Midbrain (tissue), 1 donor: ENCODE measurements around the gene GNMT.

ENCODE experiments used
- DNase-seq: peaks from one replicate; lab custom pipeline; 2025; lab: John Stamatoyannopoulos, UW

Gene GNMT

DNA sequence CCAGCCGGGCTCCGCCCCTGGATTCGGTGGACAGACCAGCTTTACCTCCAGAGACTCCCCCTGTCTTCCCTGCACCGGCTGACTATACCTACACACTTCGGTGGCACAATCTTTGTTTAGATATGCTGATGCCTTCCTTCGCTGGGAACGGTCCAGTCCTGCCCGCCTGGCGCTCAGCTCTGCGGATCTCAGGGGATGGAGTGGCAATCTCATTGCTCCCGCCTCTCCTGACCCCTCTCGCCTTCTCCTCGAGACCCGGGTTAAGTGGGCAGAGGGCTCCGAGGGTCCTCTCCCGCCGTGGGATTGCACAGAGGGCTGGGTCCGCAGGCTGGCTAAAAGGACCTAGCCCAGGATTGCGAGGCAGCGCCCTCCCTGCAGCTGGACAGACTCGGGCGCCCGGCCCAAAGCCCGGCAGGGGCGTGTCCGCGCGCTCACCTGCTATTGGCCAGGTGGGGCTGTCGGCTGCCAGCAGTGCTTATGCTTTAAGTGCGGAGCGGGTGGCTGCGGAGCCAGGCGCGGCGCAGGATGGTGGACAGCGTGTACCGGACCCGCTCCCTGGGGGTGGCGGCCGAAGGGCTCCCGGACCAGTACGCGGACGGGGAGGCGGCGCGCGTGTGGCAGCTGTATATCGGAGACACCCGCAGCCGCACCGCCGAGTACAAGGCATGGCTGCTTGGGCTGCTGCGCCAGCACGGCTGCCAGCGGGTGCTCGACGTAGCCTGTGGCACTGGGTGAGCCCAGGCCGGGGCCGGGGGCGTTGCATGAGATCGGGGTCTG is at the start of gene GNMT:
GNMT (plus strand) TSS at position 512 of the 777 bp plus-strand sequence; CDS start at position 526, 14 bp downstream.
- DNase-seq = no peak

DNA sequence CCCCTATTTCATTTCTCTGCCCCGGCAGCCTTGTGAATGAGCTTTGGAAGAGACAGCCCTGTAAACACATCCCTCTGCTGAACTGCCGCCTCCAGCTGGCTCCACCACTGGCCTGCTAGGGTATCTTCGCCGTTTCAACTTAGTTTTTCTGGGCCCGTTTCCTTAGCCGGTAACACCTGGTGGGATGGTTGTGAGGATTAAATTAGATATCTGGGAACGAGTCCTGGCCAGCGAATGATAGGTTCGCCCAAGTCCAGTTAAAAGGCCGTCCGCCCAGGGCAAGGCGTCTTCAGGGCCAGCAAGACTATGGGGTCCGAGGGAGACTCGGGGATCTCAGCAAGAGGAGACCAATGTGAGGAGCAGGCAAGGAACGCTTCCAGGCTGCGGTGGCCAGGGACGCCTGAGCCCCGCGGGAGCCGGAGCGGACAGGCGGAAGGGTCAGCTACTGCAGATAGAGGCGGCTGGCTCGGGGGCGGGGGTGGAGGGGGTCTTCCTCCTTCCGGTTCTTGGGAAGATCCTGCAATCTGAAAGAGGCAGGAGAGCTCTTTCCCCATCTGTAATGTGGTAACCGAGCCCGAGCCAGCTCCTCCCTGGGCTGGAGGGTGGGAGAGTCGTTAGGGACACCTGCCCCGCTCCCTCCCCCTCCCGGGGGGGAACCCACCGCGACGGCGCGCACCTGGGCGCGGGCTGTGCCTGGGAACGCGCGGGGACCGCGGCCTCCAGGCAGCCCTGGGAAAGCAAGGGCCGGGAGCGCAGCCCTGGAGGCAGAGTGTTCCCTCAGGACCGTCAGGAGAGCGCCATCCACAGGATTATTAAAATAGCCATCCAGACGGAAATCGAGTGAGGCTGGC is 49.2 kb upstream of the GNMT start:
- DNase-seq = no peak

DNA sequence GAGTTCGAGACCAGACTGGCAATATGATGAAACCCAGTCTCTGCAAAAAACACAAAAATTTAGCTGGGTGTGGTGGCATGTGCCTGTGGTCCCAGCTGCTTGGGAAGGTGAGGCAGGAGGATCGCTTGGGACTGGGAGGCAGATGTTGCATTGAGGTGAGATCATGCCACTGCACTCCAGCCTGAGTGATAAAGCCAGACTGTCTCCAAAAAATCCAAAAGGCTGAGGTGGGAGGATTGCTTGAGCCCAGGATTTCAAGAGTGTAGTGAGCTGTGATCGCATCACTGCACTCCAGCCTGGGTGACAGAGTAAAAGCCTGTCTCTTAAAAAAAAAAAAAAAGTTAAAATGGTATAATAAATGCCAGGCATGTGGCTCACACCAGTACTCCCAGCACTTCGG is 46.0 kb upstream of the GNMT start:
- DNase-seq = no peak

DNA sequence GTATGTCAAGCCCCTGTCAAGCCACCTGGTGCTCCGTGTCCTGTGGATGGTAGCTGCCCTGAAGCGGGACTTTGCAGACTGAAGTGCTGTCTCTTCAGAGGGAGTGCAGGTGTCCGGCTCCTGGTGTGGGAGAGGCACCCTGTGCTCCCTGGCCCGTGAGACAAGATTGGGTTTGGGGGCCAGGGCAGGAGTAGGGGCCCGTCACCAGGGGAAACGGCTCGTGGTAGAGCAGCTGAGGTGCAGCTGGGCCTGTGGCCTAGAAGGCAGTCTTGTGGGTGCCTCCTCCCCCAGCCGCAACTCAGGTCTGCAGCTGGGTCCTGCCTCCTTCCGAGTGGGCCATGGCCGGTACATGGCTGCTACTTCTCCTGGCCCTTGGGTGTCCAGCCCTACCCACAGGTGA is 44.8 kb upstream of the GNMT start, which contains the start of gene PTCRA:
PTCRA (plus strand) TSS at position 322 of the 400 bp plus-strand sequence; CDS start at position 339, 17 bp downstream.
- no peak for DNase-seq

DNA sequence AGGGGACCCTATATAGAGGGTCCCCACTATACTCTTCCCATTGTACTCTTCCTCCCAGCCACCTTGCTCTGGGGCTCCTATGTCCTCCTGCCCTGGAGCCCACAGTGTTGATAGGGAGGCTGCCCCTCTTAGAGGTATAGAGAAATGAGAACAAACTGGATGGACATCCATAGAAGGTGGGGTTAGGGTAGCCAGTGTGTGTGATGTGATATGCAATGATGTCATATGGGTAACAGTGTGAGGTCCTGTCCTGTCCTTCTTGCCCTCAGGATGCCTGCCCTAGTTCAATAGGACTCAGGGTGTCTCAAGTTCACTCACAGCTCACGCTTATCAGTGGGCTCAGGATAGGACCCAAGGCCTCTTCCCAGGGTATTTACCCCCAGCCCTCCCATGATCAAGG is 44.3 kb upstream of the GNMT start:
- no peak for DNase-seq

DNA sequence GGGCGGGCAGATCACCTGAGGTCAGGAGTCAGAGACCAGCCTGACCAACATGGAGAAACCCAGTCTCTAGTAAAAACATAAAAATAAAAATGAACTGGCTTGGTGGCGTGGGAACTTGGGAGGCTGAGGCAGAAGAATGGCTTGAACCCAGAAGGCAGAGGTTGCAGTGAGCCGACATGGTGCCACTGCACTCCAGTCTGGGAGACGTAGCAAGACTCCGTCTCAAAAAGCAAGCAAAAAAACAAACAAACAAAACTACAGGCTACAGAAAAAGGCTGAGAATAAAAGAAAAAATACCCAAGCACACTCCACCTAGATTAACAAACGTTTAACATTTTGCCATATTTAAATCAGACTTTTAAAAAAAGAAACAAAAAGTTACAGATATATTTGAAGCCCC is 38.8 kb upstream of the GNMT start:
- no peak for DNase-seq

DNA sequence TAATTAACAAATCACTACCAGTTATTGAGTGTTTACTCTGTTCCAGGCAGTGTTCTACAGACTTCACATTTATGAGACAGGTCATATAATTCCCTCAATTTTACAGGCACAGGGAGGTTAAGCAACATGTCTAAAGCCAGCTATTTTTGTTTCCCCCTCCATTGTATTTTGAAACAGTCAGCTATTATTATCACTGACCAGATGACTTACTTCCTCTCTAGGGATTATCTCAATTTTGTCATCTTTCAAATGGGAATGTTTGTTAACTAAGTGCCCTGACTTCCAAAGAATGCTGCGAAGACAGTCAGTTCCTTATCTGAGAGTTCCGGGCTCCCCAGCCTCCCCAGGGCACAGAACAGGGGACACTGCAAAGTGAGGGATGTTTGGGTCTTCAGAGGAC is 36.9 kb upstream of the GNMT start:
- DNase-seq = no peak

DNA sequence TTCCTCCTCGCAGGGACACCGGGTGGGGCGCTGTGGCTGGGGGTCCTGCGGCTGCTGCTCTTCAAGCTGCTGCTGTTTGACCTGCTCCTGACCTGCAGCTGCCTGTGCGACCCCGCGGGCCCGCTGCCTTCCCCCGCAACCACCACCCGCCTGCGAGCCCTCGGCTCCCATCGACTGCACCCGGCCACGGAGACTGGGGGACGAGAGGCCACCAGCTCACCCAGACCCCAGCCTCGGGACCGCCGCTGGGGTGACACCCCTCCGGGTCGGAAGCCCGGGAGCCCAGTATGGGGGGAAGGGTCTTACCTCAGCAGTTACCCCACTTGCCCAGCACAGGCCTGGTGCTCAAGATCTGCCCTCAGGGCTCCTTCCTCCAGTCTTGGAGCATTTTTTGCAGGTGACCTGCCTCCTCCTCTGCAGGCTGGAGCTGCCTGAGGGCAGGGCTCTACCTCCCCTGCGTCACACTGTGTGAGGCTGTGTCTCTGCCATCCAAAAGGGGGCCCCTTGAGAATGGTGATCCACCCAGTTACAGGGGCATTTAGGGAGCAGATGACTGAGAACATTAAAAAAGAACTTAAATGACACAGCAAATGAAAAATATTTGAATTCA is 35.2 kb upstream of the GNMT start:
- no peak for DNase-seq

DNA sequence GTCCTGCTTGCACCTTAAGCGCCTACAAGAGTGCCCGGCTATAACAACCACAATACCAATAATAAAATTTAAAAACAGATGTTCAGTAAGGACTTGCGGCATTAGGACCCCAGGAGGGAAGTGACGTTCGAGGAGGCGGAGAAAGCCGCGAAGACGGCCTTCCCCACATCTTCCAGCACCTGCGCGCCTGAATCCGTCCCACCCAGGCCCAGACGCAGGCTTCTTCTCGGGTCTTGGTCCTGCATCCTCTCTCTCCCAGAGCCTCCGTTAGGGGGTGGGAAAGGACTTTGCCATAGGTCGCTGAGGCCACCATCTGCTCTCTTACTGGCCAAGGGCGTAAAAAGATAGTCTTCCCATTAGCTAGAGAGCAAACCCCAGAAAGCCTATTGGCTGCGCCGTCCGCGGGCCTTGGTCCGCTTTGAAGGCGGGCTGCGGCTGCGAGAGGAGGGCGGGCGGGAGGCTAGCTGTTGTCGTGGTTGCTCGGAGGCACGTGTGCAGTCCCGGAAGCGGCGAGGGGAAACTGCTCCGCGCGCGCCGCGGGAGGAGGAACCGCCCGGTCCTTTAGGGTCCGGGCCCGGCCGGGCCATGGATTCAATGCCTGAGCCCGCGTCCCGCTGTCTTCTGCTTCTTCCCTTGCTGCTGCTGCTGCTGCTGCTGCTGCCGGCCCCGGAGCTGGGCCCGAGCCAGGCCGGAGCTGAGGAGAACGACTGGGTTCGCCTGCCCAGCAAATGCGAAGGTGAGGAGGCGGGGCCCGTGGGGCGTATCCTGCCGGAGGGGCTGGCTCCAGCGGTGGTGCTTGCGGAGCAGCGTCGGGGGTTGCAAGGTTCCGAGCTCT is 31.4 kb upstream of the GNMT start, which contains the start of gene CNPY3:
CNPY3 (plus strand) TSS at position 495 of the 835 bp plus-strand sequence; CDS start at position 586, 91 bp downstream.
- peak; percentile 94 for DNase-seq

DNA sequence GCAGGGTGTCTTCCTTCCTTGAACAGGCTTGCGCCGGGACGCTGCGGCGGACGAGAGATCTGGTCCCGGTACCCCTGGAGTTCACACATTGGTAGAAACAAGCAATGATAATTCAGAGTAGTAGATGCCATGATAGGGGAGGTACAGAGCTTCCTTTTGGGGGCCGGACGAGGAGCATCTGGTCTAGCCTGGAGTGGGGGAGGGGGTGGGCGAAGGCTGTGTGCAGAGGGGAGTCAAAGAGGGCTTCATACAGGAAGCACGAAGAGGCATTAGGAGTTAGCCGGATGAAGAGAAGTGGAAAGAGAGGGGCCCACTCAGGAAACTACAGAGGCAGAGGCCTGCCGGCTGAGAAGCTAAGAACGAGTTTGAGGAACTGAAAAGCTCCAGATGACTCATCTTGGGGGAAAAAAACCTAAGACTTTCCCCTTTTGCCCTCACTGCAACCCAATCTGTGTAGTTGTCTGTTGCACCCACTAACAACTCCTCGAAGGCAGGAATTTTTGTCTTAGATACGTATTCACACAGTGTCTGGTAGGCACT is 30.7 kb upstream of the GNMT start:
- DNase-seq = peak; percentile 43

DNA sequence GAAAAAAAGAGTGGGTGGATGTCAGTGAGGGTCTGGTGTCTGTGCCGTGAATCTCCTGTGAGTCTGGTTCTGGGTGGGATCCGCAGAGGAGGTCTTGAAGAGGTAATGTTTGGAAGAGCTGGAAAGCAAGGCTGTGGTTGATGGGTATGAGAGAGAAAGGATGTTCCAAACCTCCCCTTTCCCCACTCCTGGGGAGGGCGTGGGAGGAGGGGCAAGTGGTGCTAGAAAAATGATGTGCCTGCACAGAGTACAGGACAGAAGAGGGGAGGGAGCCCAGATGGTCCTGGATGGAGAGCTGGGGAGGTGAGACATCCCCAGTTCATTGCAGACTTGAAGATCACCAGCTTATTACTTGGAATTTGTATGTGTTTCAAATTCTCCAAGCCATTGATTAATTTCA is 28.1 kb upstream of the GNMT start:
- no peak for DNase-seq

DNA sequence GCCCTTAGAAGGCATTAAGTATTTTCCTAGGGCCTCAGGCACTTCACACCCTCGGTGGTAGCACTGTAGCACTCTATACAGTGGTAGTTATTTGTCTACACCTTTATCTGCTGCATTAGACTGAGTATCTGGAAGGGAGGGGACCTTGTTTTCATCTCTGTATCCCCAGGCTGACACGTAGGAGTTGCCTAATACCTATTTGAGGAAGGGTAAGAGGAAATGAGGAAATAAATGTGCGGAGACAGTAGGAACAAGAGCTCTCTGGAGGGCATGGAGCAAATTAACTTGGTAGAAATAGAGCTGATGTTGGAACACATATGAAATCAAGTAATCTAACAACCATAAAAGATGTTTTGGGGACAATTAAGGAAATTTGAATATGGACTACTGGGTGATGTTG is 27.3 kb upstream of the GNMT start:
- DNase-seq = peak; percentile 14

DNA sequence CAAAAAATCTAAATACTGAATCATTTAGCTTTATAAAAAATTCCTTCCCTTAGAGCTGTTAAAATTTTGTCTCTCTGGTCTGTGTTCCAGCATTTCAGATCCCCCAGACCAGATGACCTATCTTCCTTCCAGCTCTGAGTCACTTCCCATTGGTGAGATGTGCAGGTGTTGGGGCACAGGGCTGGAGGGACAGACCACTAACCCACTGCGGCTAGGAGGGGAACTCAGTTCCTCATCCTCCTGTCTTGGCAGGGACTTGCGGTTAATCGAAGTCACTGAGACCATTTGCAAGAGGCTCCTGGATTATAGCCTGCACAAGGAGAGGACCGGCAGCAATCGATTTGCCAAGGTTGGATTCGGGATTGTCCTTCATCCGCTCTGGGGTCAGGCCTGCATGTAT is 25.2 kb upstream of the GNMT start:
- no peak for DNase-seq

DNA sequence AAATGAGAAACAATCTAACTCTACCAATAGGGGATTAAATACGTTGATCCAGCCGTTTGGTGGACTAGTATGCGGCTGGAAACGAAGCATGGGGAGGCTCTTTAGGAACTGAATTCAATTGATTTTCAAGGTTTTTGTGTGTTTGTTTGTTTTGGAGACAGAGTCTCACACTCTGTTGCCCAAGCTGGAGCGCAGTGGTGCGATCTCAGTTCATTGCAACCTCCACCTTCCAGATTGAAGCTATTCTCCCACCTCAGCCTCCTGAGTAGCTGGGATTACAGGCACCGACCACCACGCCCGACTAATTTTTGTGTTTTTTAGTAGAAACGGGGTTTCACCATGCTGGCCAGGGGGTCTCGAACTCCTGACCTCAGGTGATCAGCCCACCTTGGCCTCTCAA is 24.2 kb upstream of the GNMT start:
- DNase-seq = no peak

DNA sequence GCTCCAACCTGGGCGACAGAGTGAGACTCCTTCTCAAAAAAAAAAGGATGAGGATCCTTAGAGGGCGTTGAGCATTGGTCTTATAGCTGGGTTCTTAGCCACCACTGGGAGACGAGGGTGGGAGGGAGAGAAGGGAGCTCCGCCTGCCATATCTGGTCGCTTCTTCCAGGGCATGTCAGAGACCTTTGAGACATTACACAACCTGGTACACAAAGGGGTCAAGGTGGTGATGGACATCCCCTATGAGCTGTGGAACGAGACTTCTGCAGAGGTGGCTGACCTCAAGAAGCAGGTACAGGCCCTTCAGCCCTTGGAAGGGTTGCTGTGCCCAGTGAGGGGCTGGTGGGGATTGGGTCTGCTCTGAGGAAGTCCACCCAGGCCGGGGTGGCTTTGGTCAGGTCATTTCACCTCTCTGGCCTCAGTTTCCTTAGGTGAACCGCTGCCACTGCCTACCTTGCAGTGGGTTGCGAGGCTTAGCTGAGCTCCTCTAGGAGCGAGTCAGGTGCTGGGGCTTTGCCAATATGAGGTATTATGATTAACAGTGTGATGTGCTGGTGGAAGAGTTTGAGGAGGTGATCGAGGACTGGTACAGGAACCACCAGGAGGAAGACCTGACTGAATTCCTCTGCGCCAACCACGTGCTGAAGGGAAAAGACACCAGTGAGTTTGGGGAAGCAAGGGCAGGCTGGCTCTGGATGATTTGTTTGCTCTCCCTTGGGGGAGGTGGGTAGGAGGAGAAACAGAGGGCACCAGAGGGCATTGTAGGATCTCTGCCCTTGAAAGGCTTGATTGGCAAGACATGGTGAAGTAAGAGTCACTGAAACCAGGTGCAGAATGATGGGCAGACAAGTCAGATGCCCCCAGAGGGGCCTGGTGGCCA is 22.8 kb upstream of the GNMT start:
- DNase-seq = no peak

DNA sequence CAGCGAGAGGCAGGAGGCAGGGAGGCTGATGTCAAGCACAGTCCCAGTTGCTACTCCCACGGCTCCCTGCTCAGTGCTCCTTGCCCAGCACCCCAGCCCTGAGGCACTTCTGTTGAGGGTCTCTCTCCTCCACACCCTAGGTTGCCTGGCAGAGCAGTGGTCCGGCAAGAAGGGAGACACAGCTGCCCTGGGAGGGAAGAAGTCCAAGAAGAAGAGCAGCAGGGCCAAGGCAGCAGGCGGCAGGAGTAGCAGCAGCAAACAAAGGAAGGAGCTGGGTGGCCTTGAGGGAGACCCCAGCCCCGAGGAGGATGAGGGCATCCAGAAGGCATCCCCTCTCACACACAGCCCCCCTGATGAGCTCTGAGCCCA is 22.1 kb upstream of the GNMT start:
- DNase-seq = no peak

DNA sequence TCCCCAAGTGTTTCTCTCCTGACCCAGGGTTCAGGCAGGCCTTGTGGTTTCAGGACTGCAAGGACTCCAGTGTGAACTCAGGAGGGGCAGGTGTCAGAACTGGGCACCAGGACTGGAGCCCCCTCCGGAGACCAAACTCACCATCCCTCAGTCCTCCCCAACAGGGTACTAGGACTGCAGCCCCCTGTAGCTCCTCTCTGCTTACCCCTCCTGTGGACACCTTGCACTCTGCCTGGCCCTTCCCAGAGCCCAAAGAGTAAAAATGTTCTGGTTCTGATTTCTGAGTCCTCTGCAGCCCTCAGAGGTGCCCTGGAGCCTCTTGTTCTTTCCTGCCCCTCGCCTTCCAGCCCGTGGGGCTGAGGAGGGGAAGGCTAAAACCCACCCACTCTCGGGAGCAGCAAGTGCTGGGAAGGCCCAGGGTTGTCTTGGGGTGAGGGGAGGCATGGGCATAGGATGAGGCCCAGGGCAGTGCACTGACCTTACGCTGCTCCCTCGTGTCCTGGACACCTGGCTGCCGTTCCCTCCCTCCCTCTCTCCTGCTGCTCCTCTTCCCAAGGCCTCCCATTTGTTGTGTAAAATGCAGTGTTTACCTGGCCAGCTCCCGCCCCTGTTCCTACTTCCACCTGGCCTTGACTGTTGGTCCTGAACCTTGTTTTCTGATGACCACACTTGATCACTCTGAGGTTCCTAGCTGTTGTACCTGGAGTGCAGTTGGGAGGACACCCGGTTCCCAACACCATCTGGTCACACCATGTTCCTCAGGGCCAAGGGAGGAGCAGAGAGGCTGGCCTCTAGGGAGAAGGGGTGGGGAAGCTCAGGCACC is 21.4 kb upstream of the GNMT start:
- no peak for DNase-seq

DNA sequence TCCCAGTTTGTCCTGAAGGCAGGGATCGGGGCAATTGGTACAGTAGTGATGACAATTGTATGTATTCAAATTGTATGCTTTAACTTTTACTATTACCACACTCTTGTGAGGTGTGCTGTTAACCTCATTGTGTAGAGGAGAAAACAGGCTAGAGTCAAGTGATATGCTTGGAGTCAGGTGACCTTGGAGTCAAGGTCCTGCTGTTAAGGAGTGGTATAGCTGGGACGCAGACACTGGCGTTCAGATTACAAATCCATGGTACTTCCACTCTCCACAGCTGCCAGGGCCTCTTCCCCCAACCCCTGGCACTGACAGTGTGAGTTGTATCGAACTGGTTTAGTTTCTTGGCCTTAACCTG is 20.8 kb upstream of the GNMT start:
- no peak for DNase-seq

DNA sequence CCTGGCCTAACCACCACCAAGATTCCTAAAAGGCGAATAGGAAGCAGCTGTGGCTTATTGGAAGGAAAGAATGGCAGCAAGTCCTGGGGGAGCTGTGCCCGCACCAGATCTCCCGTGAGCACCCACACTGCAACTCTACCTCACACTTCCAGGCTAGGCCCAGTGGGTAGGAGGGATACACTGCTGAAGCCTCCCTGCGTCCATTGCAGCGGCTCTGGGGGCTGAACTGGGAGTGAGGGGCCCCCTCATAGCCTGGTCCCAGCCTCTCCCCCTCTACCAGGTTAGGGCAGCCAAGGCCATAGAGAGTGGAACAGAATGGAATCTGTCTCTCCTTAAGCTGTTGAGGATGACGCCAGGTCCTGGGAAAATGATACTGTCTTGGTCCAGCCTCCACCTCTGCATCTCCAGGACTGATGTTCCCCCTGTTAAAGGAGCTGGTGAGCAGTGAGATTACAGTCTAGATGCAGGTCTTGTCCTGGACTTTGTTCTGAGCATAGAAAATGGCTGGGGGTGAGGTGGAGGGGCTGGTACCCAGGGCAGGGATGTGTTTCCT is 20.0 kb upstream of the GNMT start:
- no peak for DNase-seq
